SU-DHL-6 (cell line): ENCODE results near the gene ZNF439.
A peak's percentile ranks its signal among the peaks of the same experiment; 100 is the strongest.

Source experiments
- H2AFZ ChIP-seq: fragments of 200-600 bp; sonication (generic); 2 replicates; pipeline ENCODE4 v1.6.1; 2014; ENCODE audit warnings: low read depth, mild to moderate bottlenecking, moderate library complexity, mixed read lengths, antibody characterized with exemption, low read length; ENCODE audit not compliant: severe bottlenecking
- H3F3A ChIP-seq: fragments of 200-600 bp; shearing (Covaris generic); 2 replicates; pipeline ENCODE4 v1.6.0; 2016; ENCODE audit warnings: antibody characterized with exemption, mild to moderate bottlenecking; ENCODE audit not compliant: insufficient read depth
- H3K27ac ChIP-seq: fragments of 200-600 bp; sonication (generic); 2 replicates; pipeline ENCODE4 v1.5.1; 2016; ENCODE audit warnings: low read depth, mild to moderate bottlenecking, low read length, moderate library complexity, mixed read lengths
- H3K27me3 ChIP-seq: fragments of 200-600 bp; sonication (generic), shearing (Covaris generic); 2 replicates; pipeline ENCODE4 v1.6.0; 2014; ENCODE audit warnings: mild to moderate bottlenecking, low read length
- H3K36me3 ChIP-seq: fragments of 200-600 bp; sonication (generic); 2 replicates; pipeline ENCODE4 v1.6.1; 2014; ENCODE audit warnings: mild to moderate bottlenecking, low read length, mixed read lengths
- H3K4me2 ChIP-seq: fragments of 300-600, 200-600 bp; shearing (Covaris generic), sonication (generic); 2 replicates; pipeline ENCODE4 v1.6.0; 2014; ENCODE audit warnings: low read length, low read depth, mild to moderate bottlenecking; ENCODE audit not compliant: poor library complexity, severe bottlenecking
- H3K4me3 ChIP-seq: fragments of 200-600 bp; sonication (generic); 2 replicates; pipeline ENCODE4 v1.5.1; 2014; ENCODE audit warnings: antibody characterized with exemption, low read length, mild to moderate bottlenecking, mixed read lengths; ENCODE audit not compliant: insufficient read depth, poor library complexity, severe bottlenecking
- H3K79me2 ChIP-seq: fragments of 200-600 bp; sonication (generic); 2 replicates; pipeline ENCODE4 v1.6.1; 2014; ENCODE audit warnings: mild to moderate bottlenecking, low read length, moderate library complexity; ENCODE audit not compliant: insufficient read depth
- H3K9ac ChIP-seq: fragments of 200-600 bp; sonication (generic); 2 replicates; pipeline ENCODE4 v1.7.0; 2014; ENCODE audit warnings: mild to moderate bottlenecking, low read length
- H3K9me2 ChIP-seq: fragments of 200-600 bp; sonication (generic); replicated peaks from 2 replicates; pipeline ENCODE4 v1.6.1; 2014; ENCODE audit warnings: low read length; ENCODE audit not compliant: insufficient read depth
- H3K9me3 ChIP-seq: fragments of 200-600 bp; sonication (generic); 2 replicates; pipeline ENCODE4 v1.6.1; 2014; ENCODE audit warnings: low read length, mixed read lengths; ENCODE audit not compliant: insufficient read depth
- H4K20me1 ChIP-seq: fragments of 200-600 bp; sonication (generic); 2 replicates; pipeline ENCODE4 v1.6.1; 2014; ENCODE audit warnings: low read depth, mild to moderate bottlenecking, antibody characterized with exemption, low read length, moderate library complexity, mixed read lengths
- CTCF ChIP-seq: fragments of 200-600 bp; sonication (generic); IDR thresholded peaks from one replicate; pipeline ENCODE4 v1.5.1; 2017; ENCODE audit warnings: antibody characterized with exemption, mild to moderate bottlenecking, low read length, moderate library complexity; ENCODE audit not compliant: insufficient read depth, poor library complexity, severe bottlenecking
- EZH2phosphoT487 ChIP-seq: fragments of 200-600 bp; sonication (generic), shearing (Covaris generic); conservative IDR thresholded peaks from 2 replicates; pipeline ENCODE4 v1.6.1; 2018; ENCODE audit warnings: mild to moderate bottlenecking, antibody characterized with exemption, low read length, moderate library complexity, mixed read lengths

Gene ZNF439

GRCh38 chr19:11848594-11849469, at the start of gene ZNF439:
TSS of gene ZNF439 (plus strand) at chr19:11848726. CDS start at chr19:11848868, 142 bp downstream.
- Histone ChIP-seq H3K9me2 (no peaks in the 10 kb centered on the region), H3K36me3 (peaks cover 11% of the 10 kb centered on the region; the same call in 1 of the 2 replicates), H2AFZ (peak within 1 kb of the TSS; percentile 91), H3K9ac (peak within 1 kb of the TSS; percentile 68), H3K27me3 (no peaks in the 10 kb centered on the region), H3K9me3 (no peaks in the 10 kb centered on the region), H3K79me2 (peaks cover 42% of the 10 kb centered on the region), H3K27ac (peak within 1 kb of the TSS; percentile 56), H3K4me2 (peak within 1 kb of the TSS; percentile 54), H3F3A (no peaks in the 10 kb centered on the region), H4K20me1 (no peaks in the 10 kb centered on the region), H3K4me3 (peak within 1 kb of the TSS; percentile 72)
- TF ChIP-seq CTCF = no peak
- no peak for TF ChIP-seq EZH2phosphoT487

- Histone ChIP-seq H3K9me2 (no peaks in the 10 kb centered on the region), H3K4me2 (no peak overlapping the region), H3K9me3 (peaks cover 30% of the 10 kb centered on the region; the same call in 1 of the 2 replicates), H4K20me1 (no peaks in the 10 kb centered on the region), H3F3A (no peaks in the 10 kb centered on the region), H3K9ac (no peak overlapping the region), H2AFZ (no peak overlapping the region), H3K79me2 (no peaks in the 10 kb centered on the region), H3K36me3 (no peaks in the 10 kb centered on the region), H3K4me3 (no peak overlapping the region), H3K27ac (no peak overlapping the region), H3K27me3 (no peaks in the 10 kb centered on the region)
- no peak for TF ChIP-seq CTCF
- no peak for TF ChIP-seq EZH2phosphoT487
Observed at GRCh38 chr19:11806354-11807098, 42.0 kb upstream of the ZNF439 start.

DNA sequence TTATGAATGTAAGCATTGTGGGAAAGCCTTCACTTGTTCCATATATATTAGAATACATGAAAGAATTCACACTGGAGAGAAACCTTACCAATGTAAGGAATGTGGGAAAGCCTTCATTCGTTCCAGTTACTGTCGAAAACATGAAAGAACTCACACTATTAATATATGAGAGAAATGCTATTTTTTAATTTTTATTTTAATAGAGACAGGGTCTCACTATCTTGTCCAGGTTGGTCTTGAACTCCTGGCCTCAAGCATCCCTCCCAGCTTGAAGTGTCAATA, 41.5 kb upstream of the ZNF439 start:
- peaks cover 30% of the 10 kb centered on the region; the same call in 1 of the 2 replicates for H3K9me3 ChIP-seq
- H3K4me3 ChIP-seq = no peak overlapping the region
- no peak for TF ChIP-seq EZH2phosphoT487

More for the DNA sequence above, 41.5 kb upstream of the ZNF439 start:
- H3K27me3 ChIP-seq = no peaks in the 10 kb centered on the region
- no peak overlapping the region for H2AFZ ChIP-seq
- H3K27ac ChIP-seq = no peak overlapping the region
- H3K4me2 ChIP-seq = no peak overlapping the region
- no peaks in the 10 kb centered on the region for H3K79me2 ChIP-seq
- H3F3A ChIP-seq = no peaks in the 10 kb centered on the region
- no peaks in the 10 kb centered on the region for H3K36me3 ChIP-seq
- no peaks in the 10 kb centered on the region for H3K9me2 ChIP-seq
- no peak overlapping the region for H3K9ac ChIP-seq
- H4K20me1 ChIP-seq = no peaks in the 10 kb centered on the region
